NAMALWA (cell line): Measurements from ENCODE around the gene STARD13.
"Not testable (repeated sequence)": the region's sequence is repeated elsewhere in the genome, so short reads cannot be mapped to it uniquely, and the experiment has no call there.

Experiments used
- DNase-seq: peaks from one replicate; pipeline ENCODE4 v3.0.0-alpha.2; 2015; ENCODE audit warnings: low spot score

STARD13 gene

DNA sequence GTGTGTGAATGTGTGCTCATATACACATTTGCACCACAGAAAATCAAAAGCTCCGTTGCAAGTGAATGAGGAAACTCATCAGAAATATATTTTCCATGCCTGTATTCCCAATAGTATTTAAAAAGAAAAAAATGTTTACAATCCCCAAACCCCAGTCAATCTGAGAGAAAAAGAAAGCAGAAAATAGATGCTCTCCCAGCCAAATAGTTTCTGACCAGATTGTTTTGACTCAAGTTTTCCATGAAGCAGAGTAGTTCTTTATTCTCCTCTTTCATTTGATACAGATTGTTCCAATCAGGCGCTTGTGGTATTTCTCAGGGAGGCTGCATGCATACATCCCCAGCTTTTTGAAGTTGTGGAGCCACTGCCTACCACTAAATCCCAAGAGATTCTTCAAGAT is 110.6 kb downstream of the STARD13 start:
- DNase-seq, result no peak

DNA sequence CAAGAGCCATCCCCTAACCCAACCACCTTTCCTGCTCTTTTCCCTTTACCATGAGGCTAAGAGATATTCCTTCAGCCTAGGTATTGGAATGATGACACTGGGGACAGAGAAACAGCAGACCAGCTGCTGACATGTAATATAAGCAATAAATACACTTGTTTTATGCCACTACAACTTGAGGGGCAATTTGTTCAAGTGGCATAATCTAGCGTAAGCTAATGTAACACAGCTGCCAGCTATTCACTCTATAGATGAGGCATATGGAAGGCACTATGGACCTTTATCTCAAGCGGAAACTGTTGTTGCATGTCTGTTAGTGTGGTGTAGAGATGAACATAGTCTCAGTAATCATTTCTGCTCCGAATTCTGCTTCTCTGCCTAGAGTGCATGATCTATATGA is 111.1 kb downstream of the STARD13 start:
- no peak for DNase-seq

DNA sequence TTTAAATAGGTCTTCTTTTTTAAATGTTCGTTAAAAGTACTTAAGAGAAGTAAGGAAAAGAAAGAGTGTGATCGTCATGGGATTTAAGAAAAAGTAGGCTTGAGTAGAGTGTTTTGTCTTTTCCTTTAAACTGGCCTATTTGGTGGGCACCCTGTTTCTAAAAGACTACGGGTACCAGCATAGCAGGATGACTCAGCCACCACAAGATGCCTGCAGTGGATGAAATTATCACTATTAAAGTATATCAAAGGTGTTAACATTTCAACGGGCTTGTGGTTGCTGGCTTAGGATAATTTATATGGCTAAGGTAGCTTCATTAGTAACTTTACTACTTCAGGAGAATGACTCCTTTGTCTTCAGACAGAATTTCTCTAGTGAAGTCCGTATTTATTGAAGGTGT is 112.6 kb downstream of the STARD13 start:
- no peak for DNase-seq

DNA sequence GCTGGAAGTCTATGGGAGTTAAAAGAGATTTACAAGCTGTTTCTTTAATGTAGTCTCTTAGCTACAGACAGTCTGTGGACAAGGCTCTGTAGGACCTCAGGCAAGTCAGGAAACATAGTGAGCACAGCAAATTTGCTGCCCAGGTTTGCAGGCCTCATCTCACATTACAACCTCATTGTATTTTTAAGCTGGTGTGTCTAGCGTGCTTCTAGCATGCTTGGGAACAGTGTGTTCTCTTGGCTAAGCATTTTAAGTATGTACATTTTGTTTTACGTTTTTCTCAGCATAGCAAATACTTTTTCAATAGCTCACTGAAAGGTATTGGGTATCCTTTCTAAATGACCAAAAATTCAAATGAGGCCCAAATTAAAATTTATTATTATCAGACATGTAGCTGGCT is 113.2 kb downstream of the STARD13 start:
- no peak for DNase-seq

DNA sequence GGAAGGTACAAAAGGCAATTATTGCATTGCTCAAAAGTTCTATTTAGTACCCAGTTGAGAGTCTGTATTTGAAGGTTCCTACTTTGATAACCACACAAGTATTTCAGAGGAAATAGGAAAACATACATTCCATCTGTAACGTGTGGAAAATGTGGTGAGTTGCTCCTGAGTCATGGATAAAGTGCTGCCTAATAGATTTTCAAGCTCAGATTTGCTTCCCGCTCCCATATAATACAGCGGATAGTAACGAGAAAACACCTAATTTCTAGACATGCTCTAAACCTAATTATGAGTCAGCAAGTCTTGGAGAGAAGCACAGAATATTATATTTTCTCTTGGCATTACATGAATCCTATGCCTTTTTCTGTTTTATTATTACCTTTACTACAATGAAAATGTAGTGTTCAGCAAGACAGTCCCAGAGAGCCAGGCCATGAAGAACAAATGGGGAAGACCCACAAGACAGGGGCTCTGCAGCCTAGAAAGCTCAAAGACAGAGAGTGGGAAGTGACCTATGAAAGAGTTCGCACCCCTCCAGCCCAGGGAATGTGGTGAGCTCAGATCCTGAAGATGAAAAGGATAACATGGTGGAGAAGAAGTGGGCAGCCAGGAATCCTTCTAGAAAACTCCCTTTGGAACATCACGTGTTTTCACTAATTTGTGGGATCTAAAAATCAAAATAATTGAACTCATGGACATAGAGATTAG is 116.1 kb downstream of the STARD13 start:
- DNase-seq, result no peak

DNA sequence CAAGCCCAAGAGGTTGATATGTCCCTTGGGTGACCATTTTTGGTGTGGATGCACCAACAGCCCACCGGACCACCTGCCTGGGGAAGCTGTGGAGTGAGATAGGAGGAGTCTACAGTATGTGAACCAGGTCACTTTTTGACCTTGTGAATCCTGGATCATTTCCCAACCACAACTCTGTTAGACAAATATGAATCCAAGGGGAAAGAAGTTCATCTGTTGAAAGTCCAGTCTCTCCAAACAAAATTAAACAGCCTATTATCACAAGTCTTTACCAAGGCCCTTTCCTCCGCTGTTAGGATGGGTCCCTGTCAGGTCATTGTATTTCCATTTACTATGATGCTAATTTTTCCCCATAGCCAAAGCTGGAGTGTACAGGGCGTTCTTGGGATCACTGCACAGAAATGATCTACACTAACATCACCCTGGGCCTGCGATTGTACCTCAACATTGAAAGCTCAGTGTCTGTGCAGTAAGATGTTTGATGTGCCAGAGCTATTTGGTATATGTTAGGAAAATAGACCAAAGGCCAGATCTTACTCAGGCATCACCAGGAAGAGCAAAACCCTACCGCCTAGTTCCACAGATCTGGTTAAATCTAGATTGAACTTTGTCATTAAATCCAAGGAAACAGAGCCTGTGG is 117.1 kb downstream of the STARD13 start:
- DNase-seq, result no peak

DNA sequence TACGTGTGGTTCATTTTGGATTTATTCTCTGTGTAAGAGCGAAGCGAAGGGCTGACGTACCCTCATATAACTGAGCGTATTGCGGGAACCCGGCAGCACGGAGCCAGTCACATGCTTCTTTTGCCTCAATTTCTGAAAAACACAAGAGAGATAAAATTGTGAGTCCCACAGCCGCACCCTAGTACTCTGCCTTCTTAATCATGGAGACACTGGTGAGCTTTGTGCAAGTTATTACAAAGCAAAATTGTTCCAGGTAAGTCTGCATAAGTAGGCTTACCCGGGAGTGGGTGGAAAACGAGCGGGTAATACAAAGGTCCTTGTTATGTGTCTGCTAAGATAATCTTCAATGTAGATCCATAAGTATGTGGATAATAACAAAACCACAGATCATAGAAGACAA is 118.1 kb downstream of the STARD13 start:
- no peak for DNase-seq

DNA sequence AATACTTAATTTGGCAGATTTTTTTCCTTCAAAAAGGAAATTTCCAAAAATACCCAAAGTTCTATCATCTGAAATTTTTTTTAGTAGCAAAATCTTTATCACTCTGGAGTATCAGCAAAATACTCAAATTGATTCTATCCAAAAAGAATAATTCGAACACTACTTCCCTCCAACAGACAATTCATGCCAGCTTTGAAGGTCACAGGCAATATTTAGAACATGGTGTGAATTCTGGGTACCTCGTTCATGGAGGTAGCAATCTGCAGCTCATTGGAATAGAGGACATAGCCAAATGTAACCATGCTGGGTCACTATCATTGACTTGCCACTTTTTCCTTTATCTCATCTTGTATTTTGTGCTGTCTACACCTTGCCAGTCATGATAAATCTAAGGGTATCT is 119.8 kb downstream of the STARD13 start:
- no peak for DNase-seq

DNA sequence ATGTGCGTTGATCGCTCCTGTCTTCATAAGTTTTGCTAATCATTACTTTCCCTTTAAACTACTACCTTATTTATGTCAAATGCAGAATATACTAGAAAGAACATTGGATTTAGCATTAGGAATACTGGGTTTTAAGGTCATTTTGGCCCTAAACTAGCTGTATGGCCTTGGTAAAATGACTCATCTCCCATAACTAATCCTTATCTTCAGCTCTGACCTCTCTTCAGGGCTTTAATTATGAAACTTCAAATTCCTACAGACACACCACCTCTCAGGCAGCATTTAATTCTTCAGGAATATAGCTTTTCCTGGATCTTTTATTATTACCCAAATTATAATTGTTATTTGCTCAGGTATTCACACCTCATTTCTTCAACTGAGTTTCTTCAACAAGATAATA is 121.2 kb downstream of the STARD13 start:
- DNase-seq, result no peak

DNA sequence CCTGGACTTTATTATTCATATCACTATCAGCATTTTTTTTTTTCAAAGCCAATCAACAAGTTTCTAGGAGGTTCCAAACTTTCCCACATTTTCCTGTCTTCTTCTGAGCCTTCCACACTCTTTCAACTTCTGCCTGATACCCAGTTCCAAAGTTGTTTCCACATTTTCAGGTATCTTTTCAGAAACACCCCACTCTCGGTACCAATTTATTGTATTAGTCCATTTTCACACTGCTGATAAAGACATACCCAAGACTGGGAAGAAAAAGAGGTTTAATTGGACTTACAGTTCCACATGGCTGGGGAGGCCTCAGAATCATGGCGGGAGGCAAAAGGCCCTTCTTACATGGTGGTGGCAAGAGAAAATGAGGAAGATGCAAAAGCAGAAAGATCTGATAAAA is 122.8 kb downstream of the STARD13 start:
- DNase-seq, result not testable (repeated sequence)

DNA sequence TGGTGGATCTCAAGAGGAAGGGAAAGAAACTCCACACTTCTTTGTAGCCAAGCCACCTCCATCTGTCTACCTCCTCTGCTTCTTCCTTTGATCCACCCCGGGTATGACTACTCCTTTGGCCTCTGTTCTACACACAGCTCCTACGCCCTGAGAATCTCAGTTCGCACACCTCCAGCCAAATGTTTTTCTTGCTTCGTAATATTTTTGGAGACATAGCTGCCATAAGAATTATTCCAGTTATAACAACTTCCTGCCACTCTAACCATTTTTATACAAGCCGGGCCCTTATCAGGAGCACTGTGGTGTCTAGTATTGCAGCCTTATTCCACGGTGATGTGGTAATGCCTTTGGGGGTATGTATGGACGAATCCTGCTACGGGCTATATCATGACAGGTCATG is 126.7 kb downstream of the STARD13 start:
- DNase-seq, result no peak

DNA sequence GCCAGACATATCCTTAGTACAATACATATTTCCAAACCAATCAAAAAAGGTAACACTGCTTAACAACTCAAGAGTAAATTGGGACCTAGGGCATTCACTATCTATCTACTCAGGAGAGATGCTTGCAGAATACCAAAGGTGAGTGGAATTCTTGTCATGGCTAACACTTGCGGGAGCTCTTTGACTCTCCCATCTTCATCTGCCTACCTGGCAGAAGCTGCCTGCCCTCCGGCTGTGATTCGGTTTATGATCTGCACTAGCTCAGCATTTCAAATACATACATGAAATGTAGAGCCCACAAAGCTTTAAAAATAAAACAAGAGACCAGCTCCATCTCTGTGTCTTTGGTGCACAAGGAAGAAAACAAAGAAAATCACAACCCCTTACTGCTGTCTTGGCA is 127.3 kb downstream of the STARD13 start:
- DNase-seq, result no peak

DNA sequence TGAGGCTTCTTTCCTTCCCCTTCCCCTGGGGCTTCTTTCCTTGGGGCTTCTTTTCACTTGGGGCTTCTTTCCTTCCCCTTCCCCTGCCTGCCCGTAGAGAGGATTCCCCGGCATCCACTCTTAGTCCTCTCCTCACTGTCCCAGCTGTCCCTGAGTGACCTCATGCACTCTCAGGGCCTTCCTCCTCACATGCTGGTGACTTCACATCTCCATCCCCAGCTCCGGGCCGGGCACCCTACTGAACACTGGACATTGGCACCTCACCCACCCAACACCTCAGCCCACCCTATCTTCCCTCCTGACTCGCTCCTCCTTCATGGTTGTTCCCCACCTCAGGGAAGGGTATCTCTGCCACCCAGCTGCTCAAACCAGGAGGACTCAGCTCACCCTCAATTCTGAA is 130.6 kb downstream of the STARD13 start:
- DNase-seq, result no peak

DNA sequence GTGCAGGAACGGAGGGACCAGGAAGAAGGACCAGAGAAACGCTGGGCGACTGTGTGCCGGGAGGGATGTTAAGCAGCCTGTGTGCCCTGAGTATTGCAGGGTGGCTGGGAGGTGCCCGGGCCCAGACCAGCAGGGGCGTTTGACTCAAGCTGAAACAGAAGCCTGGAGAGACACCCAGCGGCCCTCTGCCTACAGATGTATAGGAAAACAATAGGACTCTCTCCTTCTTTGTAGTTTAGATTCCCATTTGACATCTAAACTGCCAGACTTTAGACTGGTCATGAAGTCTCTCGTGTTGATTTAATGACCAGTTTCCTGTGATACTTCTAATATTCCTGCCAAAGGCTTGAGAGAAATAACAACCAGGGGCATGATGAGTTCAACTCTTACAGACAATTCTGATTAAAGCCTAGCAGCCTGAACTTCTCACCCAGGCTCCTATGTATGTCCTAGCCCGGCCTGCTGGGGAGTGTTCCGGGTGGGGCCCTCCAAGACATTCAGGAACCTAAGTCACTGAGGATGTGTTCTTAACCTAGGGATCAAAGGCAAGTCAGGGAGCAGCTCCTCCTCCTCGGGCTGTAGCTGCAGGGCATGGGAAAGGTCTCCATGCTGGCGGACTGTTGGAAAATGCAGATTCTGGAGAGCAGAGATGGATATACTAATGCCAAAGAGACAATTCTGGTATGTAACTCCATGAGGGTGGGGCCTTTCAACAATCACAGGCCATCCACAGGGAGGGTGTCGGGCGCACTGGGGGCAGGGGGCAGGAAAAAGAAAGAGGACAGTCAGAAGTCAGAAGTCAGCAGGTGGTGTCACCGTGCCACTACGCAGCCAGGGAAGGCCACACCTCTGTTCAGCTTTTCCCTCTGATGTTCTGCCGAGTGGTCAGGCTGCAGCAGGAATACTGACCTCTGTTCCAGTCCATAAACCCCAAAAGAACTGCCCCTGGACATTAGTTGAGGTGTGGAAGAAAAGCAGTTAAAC is 131.8 kb downstream of the STARD13 start:
- DNase-seq, result no peak

DNA sequence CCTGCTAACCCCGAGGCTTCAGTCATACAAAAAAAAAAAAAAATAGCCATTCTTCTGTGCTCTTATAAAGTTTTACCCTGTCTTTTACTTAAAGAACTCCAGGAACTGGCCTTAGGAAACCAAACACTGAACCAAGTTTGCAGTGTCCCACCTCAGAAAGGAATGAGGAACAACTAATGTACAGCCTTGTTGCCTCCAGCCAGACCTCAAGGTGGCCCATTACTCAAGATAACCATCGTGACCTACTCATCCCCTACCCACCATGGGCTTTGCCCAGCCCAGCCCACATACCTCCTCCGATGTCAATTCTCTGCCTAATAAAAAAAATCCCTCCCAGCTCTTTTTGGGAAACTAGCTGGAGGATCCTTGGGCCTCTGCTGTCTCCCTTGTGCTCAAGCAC is 133.2 kb downstream of the STARD13 start:
- DNase-seq, result no peak

DNA sequence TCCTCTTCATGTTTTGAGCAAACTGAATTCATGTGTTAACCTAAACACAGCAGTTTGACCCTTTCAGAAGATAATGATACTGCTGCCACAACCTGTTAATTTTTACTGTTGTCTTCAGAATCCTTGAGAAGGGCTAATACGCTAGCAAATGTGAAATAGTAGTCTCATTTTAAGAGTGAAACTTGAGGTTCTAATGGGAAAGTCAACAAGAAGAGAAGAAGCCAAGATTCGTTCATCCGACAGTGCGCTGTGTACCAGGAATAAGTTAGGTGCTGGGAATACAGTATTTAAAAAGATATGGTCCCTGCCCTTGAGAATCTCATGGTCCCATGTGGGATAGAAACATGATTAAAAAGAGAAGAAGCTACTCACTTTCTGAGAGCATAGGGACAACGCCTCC is 134.9 kb downstream of the STARD13 start:
- no peak for DNase-seq

DNA sequence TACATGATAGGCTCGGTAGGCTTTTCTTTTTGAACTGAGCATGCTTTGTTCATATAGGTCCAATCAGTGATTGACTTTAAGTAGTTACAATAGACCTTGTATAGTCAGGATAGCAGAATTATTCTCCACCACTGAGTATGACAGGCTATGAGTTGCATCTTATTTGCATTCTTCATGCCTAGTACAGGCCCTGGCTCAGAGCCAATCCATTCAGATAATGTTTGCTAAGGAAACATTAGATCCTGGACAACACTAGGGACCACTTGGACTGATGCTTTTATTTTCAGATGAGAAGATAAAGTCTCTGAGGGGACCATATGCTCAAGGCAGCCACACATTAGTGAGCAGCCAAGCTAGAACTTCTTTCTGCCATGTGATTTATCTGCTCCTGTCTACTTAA is 135.4 kb downstream of the STARD13 start:
- DNase-seq, result no peak

DNA sequence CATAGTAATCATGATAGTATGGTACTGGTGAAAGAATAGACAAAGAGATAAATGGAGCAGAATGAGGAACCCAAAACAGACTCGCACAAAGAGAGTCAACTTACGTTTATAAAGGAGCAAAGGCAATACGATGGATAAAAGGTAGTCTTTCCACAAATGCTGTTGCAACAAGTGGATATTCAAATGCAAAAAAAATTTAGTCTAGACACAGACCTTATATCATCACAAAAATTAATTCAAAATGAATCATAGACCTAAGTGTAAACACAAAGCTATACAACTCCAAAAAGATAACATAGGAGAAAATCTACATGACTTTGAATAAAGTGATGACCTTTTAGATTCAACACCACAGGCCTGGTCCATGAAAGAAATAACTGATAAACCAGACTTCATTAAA is 137.7 kb downstream of the STARD13 start:
- DNase-seq, result no peak

DNA sequence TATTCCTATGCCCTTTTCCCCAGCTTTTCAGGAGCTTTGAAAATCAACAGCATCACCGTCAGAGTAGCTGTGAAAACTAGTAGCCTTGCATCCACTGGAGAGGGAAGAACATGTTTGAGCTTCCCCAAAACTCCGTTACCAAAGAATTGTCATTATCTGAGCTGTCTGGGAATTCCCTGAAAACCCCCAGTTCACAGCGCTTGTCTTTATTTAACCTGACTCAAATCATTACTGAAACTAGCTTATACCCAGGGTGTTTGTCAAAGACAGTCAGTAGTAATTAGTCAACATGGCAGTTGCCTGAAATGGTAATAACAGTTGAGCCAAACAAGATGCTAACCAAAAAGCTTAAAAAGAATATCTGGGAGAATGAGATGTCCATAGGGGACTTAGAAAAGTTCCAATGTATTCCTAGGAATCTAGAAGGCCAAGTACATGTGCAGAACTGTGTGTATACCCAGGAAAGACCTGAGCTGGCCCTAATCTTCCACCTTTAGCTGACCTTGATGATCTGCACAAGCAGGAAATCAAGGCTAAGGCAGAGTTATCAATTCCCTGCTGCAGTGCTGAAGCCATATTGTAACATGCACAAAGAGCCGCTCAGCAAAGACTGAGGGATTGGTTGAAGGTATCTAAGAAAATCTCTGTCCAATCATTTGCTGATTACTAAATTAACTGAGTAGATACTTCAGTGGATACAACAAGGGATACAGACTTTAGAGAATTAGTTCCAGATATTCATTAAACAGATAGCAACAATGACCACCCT is 138.5 kb downstream of the STARD13 start:
- no peak for DNase-seq

DNA sequence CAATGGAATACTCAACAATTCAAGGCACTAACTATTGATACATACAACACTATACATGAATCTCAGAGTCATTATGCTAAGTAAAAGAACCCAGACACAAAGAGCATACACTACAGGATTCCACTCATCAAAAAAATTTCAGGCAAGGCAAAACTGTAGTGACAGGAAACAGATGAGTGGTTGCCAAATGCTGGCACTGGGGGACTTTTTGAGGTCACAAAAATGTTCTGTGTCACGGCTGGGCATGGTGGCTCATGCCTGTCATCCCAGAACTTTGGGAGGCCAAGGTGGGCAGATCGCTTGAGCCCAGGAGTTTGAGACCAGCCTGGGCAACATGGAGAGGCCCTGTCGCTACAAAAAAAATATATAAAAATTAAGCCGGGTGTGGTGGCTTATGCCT is 139.9 kb downstream of the STARD13 start:
- DNase-seq, result no peak

DNA sequence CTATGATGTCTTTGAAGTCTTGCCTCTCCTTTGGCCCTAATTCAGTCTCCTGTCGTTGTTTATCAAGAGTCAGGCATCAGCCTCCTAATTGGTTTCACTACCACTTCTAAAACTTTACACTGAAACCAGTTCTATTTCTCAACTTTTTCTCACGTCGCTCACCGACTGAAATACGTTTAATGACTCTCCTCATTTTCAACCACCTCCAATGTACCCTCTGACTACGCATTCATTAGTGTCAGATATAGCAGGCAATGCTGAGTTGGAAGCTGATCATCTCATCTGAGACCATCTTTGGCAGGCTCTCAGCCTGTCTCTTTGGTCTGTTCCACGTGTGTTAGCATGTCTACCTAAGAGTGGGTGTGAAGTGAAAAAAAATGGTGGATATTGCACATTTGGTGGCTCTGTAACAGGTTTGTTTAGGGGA is 141.2 kb downstream of the STARD13 start:
- DNase-seq, result no peak
